HG02885 (cell line): ENCODE measurements around the gene USP36.
"Not testable (repeated sequence)": the region's sequence is repeated elsewhere in the genome, so short reads cannot be mapped to it uniquely, and the experiment has no call there.

Source experiments
- ATAC-seq: cut with Tn5 transposase; IDR thresholded peaks from one replicate; pipeline ENCODE4 v1.9.1; 2021; ENCODE audit warnings: mild to moderate bottlenecking; ENCODE audit not compliant: unreplicated experiment, poor library complexity

Gene USP36

GRCh38 chr17:78779850-78780249 lies 60.8 kb downstream of the USP36 start:
- no peak for ATAC-seq

- not testable (repeated sequence) for ATAC-seq
These were observed 61.3 kb downstream of the USP36 start for GRCh38 chr17:78779286-78779651.

- ATAC-seq: no peak
These were observed 62.7 kb downstream of the USP36 start for GRCh38 chr17:78777881-78778280.

GRCh38 chr17:78774956-78775571 lies 65.5 kb downstream of the USP36 start:
- ATAC-seq: no peak

- no peak for ATAC-seq
These were observed 66.2 kb downstream of the USP36 start for GRCh38 chr17:78774453-78774852.

GRCh38 chr17:78771758-78772382 lies 68.7 kb downstream of the USP36 start:
- no peak for ATAC-seq

GRCh38 chr17:78769196-78769773 lies 71.3 kb downstream of the USP36 start:
- ATAC-seq: no peak

GRCh38 chr17:78767806-78768205 lies 72.8 kb downstream of the USP36 start:
- ATAC-seq: no peak

- ATAC-seq: no peak
These were observed 73.8 kb downstream of the USP36 start for GRCh38 chr17:78766743-78767294.

- no peak for ATAC-seq
These were observed 74.4 kb downstream of the USP36 start for GRCh38 chr17:78766225-78766624.

GRCh38 chr17:78765821-78766220 lies 74.8 kb downstream of the USP36 start:
- ATAC-seq: no peak

GRCh38 chr17:78764871-78765270 lies 75.7 kb downstream of the USP36 start:
- no peak for ATAC-seq

- ATAC-seq: no peak
These were observed 77.1 kb downstream of the USP36 start for GRCh38 chr17:78763561-78763960.

- no peak for ATAC-seq
These were observed 78.7 kb downstream of the USP36 start for GRCh38 chr17:78761789-78762406.

- ATAC-seq: no peak
These were observed 80.7 kb downstream of the USP36 start for GRCh38 chr17:78759969-78760352.

- ATAC-seq: no peak
These were observed 81.2 kb downstream of the USP36 start for GRCh38 chr17:78759203-78759968.

GRCh38 chr17:78753316-78754250 lies 87.0 kb downstream of the USP36 start:
- ATAC-seq: no peak

GRCh38 chr17:78751447-78752161 lies 89.0 kb downstream of the USP36 start:
- no peak for ATAC-seq

GRCh38 chr17:78751000-78751399 lies 89.6 kb downstream of the USP36 start:
- ATAC-seq: not testable (repeated sequence)
